Adrenal gland (tissue), 12 donors: Measurements from ENCODE around the gene ARRDC3. TPM values are rescaled to one million over a fixed set of nuclear protein-coding genes. Genes with fewer than 3 reads are reported as not detected.

Experiments used
- DNase-seq, 7 donors: peaks; one replicate each; pipeline ENCODE4 v3.0.0-alpha.2; 2019 to 2020
- H3K27ac ChIP-seq, 5 donors: fragments of 200-600 bp; sonication (generic) in 4 of 5; 1 replicate in 3 of 5; 2 replicates in 2 of 5; pipeline versions ENCODE4 v1.5.1 to v1.8.0; 2016 to 2020; ENCODE audit warnings: mild to moderate bottlenecking in 1 of 5
- H3K27me3 ChIP-seq: fragments of 200-600 bp; 2 replicates; pipeline ENCODE4 v1.8.0; 2021
- H3K36me3 ChIP-seq, 2 donors: fragments of 200-600 bp; replicated peaks in 1 of 2; 1 replicate in 1 of 2; 2 replicates in 1 of 2; pipeline versions ENCODE4 v1.5.1 to v1.8.0; 2018 to 2022
- H3K4me1 ChIP-seq, 2 donors: fragments of 200-600 bp; replicated peaks in 1 of 2; 1 replicate in 1 of 2; 2 replicates in 1 of 2; pipeline versions ENCODE4 v1.5.1 to v1.8.0; 2018 to 2021
- H3K4me3 ChIP-seq, 4 donors: fragments of 200-600 bp; sonication (generic) in 3 of 4; one replicate each; pipeline ENCODE4 v1.5.1; 2016 to 2018
- H3K9me3 ChIP-seq, 3 donors: fragments of 200-600 bp; sonication (generic) in 1 of 3; replicated peaks in 1 of 3; 1 replicate in 2 of 3; 2 replicates in 1 of 3; pipeline versions ENCODE4 v1.5.1 to v1.8.0; 2016 to 2021
- CTCF ChIP-seq, 6 experiments: fragments of 450-650 bp in 4 of 6; fragments of 200-600 bp in 2 of 6; sonication (generic) in 1 of 6; IDR thresholded peaks; 1 replicate in 5 of 6; 2 replicates in 1 of 6; pipeline versions ENCODE4 v1.5.1 to v1.8.0; 2016 to 2021; ENCODE audit warnings: antibody characterized with exemption in 6 of 6, mild to moderate bottlenecking in 2 of 6, moderate library complexity in 1 of 6
- POLR2A ChIP-seq, 2 donors: fragments of 450-650 bp; IDR thresholded peaks; one replicate each; pipeline ENCODE4 v1.6.1; 2017; ENCODE audit warnings: antibody characterized with exemption in 2 of 2, mild to moderate bottlenecking in 2 of 2, moderate library complexity in 1 of 2
- WGBS, 4 donors: extraction: QIAGEN DNeasy Blood & Tissue Kit in 2 of 4; methylation state at CpG; one replicate each; pipeline versions ENCODE4 v1.1.5 to v1.1.7; 2013 to 2017; 5-methylcytosine and 5-hydroxymethylcytosine counted together
- intact Hi-C, 2 donors: fragments of 100-400 bp; cut with DNase I; formaldehyde crosslinking; loops; one replicate each; pipeline versions ENCODE4 v1.14.1 to v1.15.0; 2022 to 2023
- polyA plus RNA-seq, 3 donors: library from polyadenylated mRNA; stranded (reverse); fragments of 200-250 nt in 2 of 3; fragments of 350-450 nt in 1 of 3; fragmentation: Illumina TruSeq in 1 of 3; extraction: RNeasy Lipid Tissue Mini Kit (QIAGEN cat#74804) in 1 of 3; gene quantifications; one replicate each; pipeline ENCODE4 v1.2.3, GENCODE V29; 2013 to 2014
- total RNA-seq, 9 donors: library from RNA; depleted of rRNA in 4 of 9; stranded (reverse); fragments of >200 nt in 4 of 9; fragments of 120-200 nt in 1 of 9; fragmentation: NEBNext Ultra II Directional in 1 of 9; extraction: Animal tissue kit (Norgen Biotek cat#: 25700) in 1 of 9; gene quantifications; one replicate each; pipeline versions ENCODE4 v1.1.0 to v1.2.4, GENCODE V29; 2013 to 2023
- donor health status: healthy with polysubstance abuse.
- donor health status: Bipolar disorder and iron deficiency.
- donor health status: DM: yes; HTN: yes; CAD: no.
- donor health status: DM: no; HTN: no; CAD: no.
- donor health status: DM: no; HTN: no; CAD: no.
- donor health status: DM: yes; HTN: yes; CAD: no.

ARRDC3 gene
- total and polyA plus RNA-seq, 12 donors, result 36.1 to 410 (median 141) TPM

GRCh38 chr5:91367344-91367743 is 15.8 kb downstream of the ARRDC3 start:
- Histone ChIP-seq H3K4me1 (peaks cover 0 to 18% of the 10 kb centered on the region in 2 donors), H3K4me3 (no peak overlapping the region), H3K27ac (peak overlapping the region in 2 of 5 donors; percentile 3 to 97), H3K27me3 (no peaks in the 10 kb centered on the region), H3K9me3 (no peaks in the 10 kb centered on the region), H3K36me3 (peaks cover 0 to 45% of the 10 kb centered on the region in 2 donors)
- DNase-seq, result peak in 4 of 7 donors; percentile 21 to 42 (median 34)
- intact Hi-C loops, result no loop called here
- TF ChIP-seq POLR2A (IDR thresholded peaks at IDR 0.05), result no peak
- TF ChIP-seq CTCF (IDR thresholded peaks at IDR 0.05), result no peak

- Histone ChIP-seq H3K27ac (peak overlapping the region in 1 of 5 donors; percentile 4), H3K9me3 (no peaks in the 10 kb centered on the region), H3K4me3 (no peak overlapping the region), H3K27me3 (no peaks in the 10 kb centered on the region), H3K36me3 (peaks cover 0 to 37% of the 10 kb centered on the region in 2 donors), H3K4me1 (peaks cover 0 to 13% of the 10 kb centered on the region in 2 donors)
- 93 to 100% (median 100%) methylated on average over 1 of the region's 1 CpG for WGBS, 4 donors
- peak in 1 of 7 donors; percentile 33 for DNase-seq
- intact Hi-C loops, result no loop called here
- no peak for TF ChIP-seq POLR2A (IDR thresholded peaks at IDR 0.05)
- TF ChIP-seq CTCF (IDR thresholded peaks at IDR 0.05), result no peak
Measured at GRCh38 chr5:91366551-91366950, 16.6 kb downstream of the ARRDC3 start.

- TF ChIP-seq CTCF (IDR thresholded peaks at IDR 0.05) (no peak), POLR2A (IDR thresholded peaks at IDR 0.05) (no peak)
- Histone ChIP-seq H3K9me3 (no peaks in the 10 kb centered on the region), H3K4me1 (peaks cover 0 to 9% of the 10 kb centered on the region in 2 donors), H3K36me3 (peaks cover 0 to 27% of the 10 kb centered on the region in 2 donors), H3K4me3 (no peak overlapping the region), H3K27me3 (no peaks in the 10 kb centered on the region), H3K27ac (peak overlapping the region in 2 of 5 donors; percentile 4 to 21)
- intact Hi-C loops, result no loop called here
- peak in 1 of 7 donors; percentile 41 for DNase-seq
- 81 to 89% (median 86%) methylated on average over 3 of the region's 3 CpGs for WGBS, 4 donors
Measured at GRCh38 chr5:91365498-91365897, 17.6 kb downstream of the ARRDC3 start.

GRCh38 chr5:91362935-91363334 is 20.2 kb downstream of the ARRDC3 start:
- Histone ChIP-seq H3K4me3 (no peak overlapping the region), H3K27me3 (no peaks in the 10 kb centered on the region), H3K27ac (no peak overlapping the region), H3K9me3 (no peaks in the 10 kb centered on the region), H3K36me3 (peaks cover 0 to 1% of the 10 kb centered on the region in 2 donors), H3K4me1 (no peaks in the 10 kb centered on the region)
- DNase-seq, result no peak
- no peak for TF ChIP-seq CTCF (IDR thresholded peaks at IDR 0.05)
- intact Hi-C loops, result no loop called here
- WGBS, 4 donors, result 93 to 100% (median 96%) methylated on average over 1 of the region's 1 CpG
